Stimulated activated CD4-positive, alpha-beta T cell treated with anti-CD3 and anti-CD28 coated beads, TNF-alpha, amount 100 ng/mL, for 4 hours (primary cell): ENCODE measurements around the gene RXRA.

Experiments used
- DNase-seq, 3 experiments: peaks; one replicate each; pipeline ENCODE4 v3.0.0-alpha.2; 2020; ENCODE audit warnings: low read depth in 3 of 3

RXRA gene

DNA sequence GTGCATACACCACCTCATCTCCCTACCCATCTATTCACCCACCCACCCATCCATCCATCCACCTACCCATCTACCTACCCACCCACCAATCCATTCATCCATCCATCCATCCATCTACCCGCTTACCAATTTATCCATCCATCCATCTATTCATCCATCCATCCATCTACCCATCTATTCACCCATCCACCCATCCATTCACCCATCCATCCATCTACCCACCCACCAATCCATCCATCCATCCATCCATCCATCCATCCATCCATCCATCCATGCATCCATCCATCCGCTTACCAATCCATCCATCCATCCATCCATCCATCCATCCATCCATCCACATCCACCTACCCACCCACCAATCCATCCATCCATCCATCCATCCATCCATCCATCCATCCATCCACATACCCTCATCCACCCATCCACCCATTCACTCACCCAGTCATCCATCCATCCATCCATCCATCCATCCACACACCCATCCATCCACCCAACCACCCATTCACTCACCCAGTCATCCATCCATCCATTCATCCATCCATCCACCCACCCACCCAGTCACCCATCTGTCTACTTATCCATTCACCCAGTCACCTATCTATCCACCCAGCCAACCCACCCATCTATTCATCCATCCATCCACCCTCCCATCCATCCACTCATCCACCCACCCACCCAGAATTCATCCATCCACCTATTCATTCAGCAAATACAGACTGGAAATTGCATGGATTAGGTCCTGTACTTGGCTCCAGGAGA is 125.6 kb downstream of the RXRA start:
- no peak for DNase-seq

DNA sequence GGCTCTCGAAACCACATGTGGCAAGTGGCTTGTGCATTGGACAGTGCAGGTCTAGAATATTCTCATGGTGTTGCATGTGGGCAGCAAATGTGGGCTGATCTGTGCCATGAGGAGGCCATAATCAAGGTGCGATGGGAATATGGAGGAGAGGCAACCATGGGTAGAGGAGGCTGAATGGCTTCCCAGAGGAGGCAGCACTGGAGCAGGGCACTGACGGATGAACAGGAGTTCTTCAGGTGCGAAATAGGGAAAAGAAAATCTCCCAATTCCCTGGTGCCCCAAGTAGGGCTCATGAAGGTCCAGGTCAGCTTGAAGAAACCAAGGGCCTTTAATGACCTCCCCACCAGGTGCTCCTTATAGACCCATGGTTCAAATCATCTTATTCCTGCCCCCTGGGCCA is 126.5 kb downstream of the RXRA start:
- no peak for DNase-seq

DNA sequence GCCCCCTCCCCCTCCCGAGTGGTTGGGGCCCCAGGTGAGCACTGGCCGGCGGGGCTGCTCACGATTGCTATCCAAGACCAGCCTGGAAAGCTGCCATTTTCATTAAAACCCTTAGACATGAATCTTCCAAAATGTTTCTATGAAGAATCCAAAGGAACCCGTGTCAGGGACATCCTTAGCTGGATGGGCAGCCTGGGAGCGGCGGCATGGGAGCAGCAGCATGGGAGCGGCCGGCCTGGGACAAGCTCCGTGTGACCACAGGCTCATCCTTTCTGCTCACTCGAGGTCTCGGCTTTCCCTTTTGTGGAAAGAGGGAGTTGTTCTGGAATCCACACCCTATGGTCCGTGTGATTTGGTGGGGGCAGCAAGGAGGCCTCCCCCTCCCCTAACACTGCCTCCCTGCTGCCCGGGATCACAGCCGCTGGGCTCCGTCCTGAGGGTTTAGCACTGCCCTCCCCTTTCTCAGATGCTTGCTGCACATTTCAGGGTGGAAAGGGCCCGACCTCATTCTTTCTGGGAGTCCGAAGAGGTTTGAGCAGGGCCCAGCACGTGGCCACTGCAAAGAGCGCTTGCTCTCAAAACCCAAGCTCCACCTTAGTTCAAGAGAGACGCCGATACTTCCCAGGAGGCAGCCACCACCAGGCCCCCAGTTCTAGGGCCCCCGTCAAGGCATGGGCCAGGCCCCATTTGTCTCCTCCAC is 127.7 kb downstream of the RXRA start:
- no peak for DNase-seq

DNA sequence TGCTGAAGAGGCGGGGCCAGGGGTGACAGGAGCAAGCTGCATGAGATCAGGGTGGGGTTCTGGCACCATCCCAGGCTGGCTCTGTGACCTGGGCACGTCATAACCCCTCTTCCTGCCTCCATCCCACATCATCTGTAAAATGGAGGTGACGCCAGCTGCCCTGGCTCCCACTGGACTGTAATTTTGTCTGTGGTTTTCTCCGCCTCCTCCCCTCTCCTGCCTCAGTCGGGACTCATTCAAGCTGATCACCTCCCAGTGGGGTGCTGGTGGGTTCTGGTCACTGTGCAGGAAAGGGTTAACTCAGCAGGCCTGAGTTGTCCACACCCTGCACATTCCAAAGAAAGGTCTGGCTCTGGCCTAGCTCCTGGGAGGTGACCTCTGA is 128.2 kb downstream of the RXRA start:
- DNase-seq = no peak

DNA sequence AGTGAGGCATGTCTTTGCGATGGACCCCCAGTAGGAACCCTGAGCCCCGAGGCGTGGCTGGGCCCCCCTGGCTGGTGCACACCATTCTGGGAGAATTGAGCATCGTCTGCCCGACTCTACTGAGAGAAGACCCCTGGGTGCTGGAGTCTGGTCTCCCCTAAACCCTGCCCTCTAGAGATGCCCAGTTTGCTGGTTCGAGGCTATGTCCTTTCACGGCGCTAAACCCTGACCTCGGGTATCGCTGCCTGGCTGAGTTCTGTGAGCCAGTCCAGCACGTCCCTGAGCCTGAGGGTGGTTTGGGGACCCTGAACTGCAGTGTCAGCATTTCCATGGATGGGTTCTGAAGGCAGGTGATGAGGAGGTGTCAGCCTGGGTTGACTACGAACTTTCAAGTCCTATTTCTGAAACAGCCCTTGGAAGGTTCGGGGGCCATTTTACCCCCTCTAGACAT is 128.8 kb downstream of the RXRA start:
- DNase-seq = no peak

DNA sequence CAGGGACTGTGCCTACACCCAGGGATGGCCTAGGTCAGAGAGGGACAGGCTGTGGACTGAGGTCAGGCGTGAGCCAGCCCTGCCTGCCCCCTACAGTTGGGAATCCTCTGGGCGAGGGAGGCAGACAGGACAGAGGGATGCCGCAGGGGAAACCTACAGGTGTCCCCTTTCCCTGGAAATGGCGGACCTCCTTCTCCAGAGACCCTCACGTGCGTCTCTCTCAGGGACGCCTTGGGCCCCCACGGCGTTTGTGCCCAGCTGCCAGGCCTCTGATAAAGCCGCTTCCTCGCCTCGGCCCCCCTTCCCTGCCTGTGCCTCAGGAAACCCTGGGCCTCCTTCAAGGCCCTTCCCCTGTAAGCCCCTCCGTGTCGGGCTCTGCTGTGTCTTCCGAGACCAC is 129.3 kb downstream of the RXRA start:
- DNase-seq = no peak

DNA sequence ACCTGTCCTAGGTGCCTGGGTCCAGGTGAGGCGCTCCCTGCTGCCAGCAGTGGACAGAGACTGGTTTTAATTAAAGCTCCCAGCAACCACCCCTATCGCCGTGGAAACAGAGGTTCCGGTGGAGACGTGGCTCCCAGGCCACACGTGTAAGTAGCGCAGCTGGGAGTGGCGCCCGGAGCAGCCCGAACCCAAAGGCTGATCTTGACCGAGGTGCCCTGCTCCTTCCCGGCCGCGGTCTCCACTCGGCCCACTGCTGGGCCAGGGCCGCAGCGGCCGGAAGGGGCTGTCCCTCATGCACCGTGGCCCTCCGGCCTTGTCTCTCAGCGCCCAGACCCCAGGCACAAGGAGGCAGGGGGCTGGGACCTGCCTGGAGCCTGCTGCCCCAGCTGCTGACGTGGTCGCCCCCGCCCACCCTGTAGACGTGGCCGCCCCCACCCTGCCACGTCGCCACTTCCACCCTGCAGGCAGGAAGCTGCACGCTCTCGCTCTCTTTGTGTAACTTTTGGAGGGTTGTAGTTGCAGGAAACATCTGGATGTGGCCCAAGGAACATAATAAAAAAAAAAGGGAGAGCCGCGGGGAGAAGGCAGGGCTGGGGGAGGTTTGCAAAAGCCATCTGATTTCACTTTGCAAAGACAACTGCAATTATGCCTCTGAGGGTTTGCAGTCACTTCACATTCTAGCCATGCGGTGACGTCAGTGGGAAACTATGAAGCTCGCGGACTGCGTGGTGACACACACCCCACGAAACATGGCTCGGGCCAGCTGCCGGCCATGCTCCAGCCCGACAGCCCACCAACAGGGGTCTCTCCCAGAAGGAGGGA is 129.9 kb downstream of the RXRA start:
- DNase-seq = peak; percentile 58 to 77 (median 70)

DNA sequence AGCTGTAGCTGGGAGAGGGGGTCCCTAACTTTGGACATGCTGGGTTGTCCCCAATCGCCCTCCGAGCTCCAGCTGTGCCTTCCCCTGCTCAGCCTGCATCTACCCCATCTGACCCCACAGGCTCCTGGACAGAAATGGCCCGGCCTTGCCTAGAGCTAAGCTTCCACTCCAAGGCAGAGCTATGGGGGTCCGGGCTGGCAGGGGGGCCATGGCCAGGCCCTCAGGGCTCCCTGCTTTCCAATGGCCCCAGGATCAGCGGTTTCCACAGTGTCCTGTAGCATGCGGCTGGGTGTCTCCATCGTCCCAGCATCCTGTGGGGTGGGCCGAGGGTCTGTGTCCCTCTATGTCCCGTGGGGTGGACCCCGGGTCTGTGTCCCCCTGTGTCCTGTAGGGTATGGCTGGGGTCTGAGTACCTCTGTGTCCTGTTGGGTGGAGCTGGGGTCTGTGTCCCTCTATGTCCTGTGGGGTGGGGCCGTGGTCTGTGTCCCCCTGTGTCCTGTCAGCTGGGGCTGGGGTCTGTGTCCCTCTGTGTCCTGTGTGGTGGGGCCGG is 130.6 kb downstream of the RXRA start:
- no peak for DNase-seq

DNA sequence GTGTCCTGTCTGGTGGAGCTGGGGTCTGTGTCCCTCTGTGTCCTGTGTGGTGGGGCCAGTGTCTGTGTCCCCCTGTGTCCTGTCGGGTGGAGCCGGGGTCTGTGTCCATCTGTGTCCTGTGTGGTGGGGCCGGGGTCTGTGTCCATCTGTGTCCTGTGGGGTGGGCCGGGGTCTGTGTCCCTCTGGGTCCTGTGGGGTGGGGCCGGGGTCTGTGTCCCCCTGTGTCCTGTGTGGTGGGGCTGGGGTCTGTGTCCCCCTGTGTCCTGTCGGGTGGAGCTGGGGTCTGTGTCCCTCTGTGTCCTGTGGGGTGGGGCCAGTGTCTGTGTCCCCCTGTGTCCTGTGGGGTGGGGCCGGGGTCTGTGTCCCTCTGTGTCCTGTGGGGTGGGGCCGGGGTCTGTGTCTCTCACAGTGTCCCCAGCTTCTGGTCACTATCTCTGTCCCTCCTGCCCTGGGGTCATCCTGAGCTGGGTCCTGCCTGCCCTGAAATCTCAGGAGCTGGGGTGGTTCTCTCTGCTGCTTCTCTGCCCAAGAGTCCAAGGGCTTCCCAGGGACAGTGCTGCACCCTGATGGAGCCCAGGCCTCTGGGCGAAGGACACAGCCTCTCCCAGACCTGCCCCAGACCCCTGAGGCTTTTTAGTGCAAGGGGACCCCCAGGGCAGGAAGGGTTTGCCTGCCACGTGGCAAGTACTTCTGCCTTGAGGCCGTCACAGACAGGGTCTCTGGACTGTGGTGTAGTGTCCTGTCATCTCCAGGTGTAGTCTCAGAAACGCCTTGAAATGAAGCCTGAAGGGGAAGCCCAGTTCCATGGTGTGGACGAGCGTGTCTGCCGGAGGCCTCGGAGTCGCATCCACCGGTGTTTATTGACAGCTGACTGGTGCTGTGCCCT is 131.3 kb downstream of the RXRA start:
- no peak for DNase-seq

DNA sequence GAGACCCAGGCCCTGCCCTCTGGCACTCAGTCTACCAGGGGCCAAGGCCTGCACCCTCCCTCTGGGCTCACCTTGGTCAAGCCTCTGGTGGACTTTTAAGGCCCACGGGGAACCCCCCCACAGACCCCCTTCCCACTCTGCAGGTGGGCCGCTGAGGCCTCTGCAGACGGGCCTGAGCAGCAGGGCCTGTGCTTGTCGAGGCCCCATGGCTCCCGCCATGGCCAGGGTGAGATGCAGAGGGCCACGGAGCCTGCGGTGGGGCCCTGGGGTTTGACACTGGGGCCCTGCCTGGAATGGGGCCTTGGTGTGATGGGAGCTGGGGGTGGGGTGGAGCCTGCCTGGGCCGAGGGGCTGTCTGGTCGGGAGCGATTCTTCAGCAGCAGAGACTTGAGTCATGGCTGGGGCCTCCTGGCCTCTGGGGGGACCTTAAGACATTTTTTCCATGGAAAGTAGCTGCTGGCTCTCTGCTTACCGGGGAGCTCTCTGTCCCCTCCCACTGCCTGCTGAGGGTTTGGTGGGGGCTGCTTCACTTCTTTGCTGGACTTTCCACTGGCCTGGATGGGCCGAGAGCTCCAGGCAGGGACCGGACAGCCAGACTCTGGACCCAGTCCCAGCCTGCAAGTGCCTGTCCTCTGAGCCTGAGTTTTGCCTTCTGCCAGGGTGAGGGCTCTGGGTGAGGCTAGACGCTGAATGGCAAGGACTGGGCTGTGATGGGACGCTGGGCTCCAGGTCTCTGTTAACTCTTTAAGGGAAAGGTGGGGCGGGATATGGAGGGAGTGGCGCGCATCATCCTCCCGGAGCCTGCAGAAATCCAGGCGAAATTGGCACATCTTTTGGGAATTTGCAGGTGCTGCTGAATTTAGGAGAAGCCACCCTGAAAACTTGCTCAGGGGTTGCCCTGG is 132.2 kb downstream of the RXRA start:
- DNase-seq = no peak

DNA sequence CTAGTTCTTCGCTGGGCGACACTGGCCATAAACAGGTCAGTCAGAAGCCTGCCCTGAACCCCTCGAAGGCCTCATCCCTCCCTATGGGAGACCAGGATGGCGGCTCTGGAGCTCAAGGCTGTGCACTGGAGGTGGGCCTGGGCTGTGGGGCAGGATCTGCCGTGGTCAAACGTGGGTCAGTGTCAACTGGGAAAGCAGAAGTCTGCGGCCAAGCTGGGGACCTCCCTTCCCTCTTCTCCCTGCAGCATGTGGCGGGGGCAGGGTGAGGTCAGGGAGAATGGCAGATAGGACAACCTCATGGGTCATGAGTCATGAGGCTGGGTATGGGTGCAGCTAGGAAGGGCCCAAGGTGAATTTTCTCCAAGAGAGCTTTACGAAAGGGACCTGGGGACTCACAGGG is 132.9 kb downstream of the RXRA start:
- no peak for DNase-seq

DNA sequence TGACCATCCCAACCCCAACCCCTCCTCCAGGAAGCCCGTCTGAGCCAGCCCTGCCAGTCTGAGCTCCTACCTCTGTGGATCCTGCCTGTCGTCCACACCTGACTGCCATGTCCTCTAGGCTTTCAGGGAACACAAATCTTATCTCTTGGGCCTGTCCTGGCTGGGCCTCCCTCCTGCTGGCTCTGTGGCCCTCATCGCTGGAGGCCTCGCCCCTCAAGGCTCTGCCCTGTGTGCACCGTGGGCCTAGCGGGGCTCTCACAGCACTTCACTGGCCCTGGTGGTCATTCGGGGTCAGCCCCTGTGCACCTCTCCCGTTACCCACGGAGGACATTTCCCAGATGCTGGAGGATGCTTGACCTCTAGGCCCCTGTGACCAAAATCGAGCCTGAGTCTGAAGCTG is 133.3 kb downstream of the RXRA start:
- DNase-seq = no peak

DNA sequence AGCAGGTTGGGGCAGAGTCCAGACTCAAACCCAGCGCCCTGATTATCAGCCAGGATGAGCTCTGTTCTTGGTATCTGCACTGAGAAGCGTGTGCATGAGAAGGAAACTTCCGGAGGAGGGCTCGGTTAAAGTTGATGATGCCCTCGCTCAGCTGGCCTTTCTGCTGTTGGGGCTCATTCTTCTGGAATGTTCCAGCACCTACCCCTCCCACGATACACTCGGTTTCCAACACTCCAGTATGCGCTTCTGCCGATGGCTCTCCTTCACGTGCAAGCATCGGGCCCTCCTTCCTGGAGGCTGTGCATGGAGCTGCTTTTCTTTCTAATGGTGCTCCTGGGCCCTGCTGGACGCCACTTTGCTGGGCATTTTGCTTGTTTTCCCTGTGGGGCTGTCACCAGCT is 134.0 kb downstream of the RXRA start:
- no peak for DNase-seq

DNA sequence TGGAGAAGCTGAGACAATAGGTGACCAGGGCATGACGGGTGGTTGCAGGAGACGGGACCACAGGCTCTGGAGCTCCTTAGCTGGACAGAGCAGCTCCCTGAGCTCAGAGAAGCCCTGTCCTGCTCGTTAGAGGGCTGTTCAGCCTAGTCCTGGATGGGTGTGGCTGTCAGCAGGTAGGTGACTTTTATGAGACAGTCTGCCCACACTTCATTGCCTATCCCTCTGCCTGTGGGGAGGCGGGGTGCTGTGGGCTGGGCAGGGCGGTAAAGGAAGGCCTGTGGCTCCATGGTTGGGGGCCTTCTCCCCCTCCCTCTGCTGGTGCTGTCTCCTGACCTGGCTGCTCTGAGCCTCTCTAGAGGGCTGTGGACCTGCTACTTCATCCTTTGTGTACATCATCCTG is 134.6 kb downstream of the RXRA start:
- DNase-seq = no peak

DNA sequence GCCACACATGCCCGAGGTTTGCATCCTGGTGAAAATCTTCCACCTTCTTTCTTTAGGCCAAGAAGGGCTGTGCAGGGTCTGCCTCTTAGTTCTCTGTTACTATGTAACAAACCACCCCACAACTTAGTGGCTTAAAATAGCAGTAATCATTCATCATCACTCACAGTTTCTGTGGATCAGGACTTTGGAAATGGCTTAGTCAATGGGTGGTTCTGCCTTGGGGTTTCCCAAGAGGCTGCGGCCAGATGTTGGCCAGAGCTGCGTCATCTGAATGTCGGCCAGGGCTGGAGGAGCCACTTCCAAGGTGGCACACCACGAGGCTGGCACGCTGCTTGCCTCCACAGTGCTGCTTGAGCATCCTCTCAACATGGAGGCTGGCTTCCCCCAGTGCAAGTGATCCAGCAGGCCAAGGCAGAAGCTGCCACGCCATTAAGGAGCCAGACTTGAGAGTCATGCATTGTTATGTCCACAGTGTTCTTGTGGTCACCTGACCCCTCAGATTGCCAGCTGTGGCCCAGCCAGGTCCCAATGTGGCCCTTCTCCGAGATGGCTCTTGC is 135.2 kb downstream of the RXRA start:
- no peak for DNase-seq

DNA sequence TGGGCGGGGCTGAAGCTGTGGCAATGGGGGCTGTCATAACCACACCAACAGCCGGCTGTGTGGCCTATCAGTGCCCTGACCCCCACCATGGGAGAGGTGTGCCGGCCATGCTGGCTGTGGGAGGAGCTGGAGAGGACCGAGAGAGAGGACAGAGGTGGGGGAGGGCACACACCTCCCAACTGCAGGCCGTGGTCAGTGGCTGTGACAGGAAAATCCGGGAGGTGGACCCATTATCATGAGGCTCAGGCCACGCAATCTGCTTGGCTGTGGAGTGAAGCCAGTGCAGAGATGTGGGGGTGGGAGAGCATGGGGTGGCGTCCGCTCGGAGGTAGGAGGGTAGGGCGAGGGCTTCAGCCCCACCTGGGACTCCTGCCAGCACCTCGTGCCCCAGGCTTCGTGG is 136.1 kb downstream of the RXRA start:
- DNase-seq = no peak

DNA sequence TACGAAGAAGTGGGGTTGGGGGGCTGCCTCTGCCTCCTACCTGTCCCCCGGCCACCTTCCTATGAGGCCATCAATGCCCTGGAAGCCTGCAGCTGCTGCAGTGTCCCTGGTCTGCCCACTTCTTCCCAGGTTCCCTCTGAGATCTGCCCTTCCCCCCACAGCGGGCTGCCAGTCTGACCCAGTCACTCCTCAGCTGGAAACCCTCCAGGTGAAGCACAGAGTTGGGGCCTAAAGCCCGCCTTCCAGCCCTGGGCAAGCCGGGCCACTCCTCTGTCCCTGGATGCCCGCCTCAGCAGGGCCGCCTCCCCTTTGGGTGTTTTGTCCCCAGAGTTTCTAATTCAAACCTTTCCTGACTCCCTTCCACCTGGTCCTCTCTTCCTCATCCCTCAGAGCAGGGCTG is 137.0 kb downstream of the RXRA start:
- DNase-seq = no peak

DNA sequence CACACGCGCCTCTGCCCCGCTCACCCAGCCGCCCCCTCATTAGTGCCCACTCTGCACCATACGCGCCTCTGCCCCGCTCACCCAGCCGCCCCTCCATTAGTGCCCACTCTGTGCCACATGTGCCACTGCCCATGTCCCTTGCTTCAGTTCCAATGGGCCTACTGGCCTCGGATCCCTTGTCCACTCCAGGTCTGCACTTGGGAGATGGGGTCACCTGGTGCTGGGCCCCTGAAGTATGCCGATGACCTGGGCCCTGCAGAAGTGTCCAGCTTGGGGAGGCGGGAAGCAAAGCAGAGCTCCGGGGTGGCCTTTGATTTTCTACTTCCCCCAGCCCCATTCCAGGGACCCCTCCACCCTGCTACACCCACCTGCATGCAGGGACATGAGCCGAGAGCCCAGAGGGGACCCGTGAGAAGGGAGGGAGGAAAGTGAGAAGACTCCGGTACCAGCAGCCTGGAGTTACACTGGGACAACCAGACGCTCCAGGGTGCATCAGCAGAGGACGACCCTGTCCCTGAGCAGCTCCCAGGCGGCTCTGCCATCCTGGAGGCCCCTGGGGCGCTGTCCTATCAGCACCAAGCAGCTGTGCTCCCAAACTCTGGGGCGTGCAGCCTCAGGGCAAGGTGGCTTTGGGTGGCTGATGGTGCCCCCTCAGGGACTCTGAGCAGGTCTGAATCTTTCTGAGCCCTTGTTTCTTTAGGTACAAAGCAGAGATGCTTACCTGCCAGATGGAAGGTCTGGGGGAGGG is 140.8 kb downstream of the RXRA start:
- no peak for DNase-seq

DNA sequence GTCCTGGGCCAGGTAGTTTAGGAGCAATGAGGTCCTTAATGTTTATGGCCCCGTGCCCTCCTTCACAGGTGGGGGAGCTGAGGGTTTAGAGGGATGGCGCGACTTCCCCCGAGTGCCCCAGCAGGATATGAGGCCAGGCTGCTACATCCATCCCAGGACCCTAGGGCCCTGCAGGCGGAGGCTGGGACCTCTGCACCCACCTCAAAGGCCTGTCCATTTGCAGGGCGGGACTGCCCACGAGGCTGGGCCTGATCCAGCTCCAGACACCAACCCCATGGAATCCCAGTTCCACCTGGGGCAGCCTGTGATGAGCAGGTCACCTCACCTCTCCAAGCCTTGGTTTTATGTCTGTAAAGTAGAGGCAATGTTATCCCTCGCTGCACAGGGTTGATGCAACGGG is 142.1 kb downstream of the RXRA start:
- DNase-seq = no peak
